ENCODE data around the gene SYT9. TPM values are rescaled to one million over a fixed set of nuclear protein-coding genes. Genes with fewer than 3 reads are reported as not detected.

SYT9 gene
- total and polyA plus RNA-seq, 2 donors (not counting 3 experiments of a cell fraction or from before 2014, with no cell fraction given) = 0.23 TPM; not detected in 1

GRCh38 chr11:7353100-7353499 lies 101.4 kb downstream of the SYT9 start:
- ChIA-PET CTCF (interaction anchor here (0.7 to 2.4 kb wide), 19 partner anchors 11 to 541 kb away, joined by 3 to 43 read pairs (median 3); no protein-coding TSS in a partner anchor), POLR2A (no interaction called here)
- Histone ChIP-seq H3K79me2 (ENCODE audit: control insufficient read depth, insufficient read depth, low read length) (no peaks in the 10 kb centered on the region), H3K4me1 (ENCODE audit: control insufficient read depth, extremely low read depth, insufficient read depth, low read length) (no peaks in the 10 kb centered on the region), H3K9ac (replicated peaks; ENCODE audit: extremely low read depth, insufficient read depth, low read length) (no peak overlapping the region), H3K9me1 (replicated peaks; ENCODE audit: control insufficient read depth, extremely low read depth, insufficient read depth, low read length) (no peaks in the 10 kb centered on the region), H3K36me3 (ENCODE audit: control insufficient read depth in 2 of 2, extremely low read depth in 1 of 2, insufficient read depth in 2 of 2, low read length in 2 of 2) (no peaks in the 10 kb centered on the region), H4K20me1 (replicated peaks; ENCODE audit: control insufficient read depth, extremely low read depth, insufficient read depth, low read length) (no peaks in the 10 kb centered on the region), H2AFZ (ENCODE audit: low read depth, low read length) (no peak overlapping the region), H3K4me2 (ENCODE audit: insufficient read depth, low read length) (no peak overlapping the region), H3K27ac (ENCODE audit: insufficient read depth, low read depth, low read length) (no peak overlapping the region), H3K27me3 (ENCODE audit: control insufficient read depth in 2 of 2, insufficient read depth in 2 of 2, low read length in 2 of 2) (peaks cover 0 to 5% of the 10 kb centered on the region in 2 experiments), H3K9me3 (replicated peaks; ENCODE audit: control insufficient read depth, insufficient read depth, low read length) (no peaks in the 10 kb centered on the region), H3K4me3 (replicated peaks in 1 of 3; ENCODE audit: insufficient read depth in 1 of 3, low read depth in 1 of 3, low read length in 3 of 3) (no peak overlapping the region)
- no TSS peak for BruUV-seq (replicated peaks)
- TF ChIP-seq CTCF (IDR thresholded peaks at IDR 0.05; ENCODE audit: extremely low read depth in 1 of 2, insufficient read depth in 1 of 2, low read depth in 1 of 2, low read length in 2 of 2) (peak; percentile 21 to 37), FOS (IDR thresholded peaks at IDR 0.05; ENCODE audit: borderline replicate concordance, insufficient read depth, low read length) (no peak)
- no peak for FAIRE-seq
- DNase-seq (ENCODE audit: low read depth, low spot score) = peak; percentile 24
- dilution Hi-C loops (cut with MboI; ENCODE audit: extremely low pct_ligation_motif_present, low sequenced_read_pairs) = no loop called here
- intact Hi-C loops (cut with micrococcal nuclease) = loop anchor here (1.0 to 5.0 kb wide), 6 partner anchors 89 to 614 kb away; partner anchors contain the start of gene NLRP10

GRCh38 chr11:7364660-7365059 lies 113.0 kb downstream of the SYT9 start:
- POLR2A ChIA-PET = no interaction called here
- H2AFZ ChIP-seq (ENCODE audit: low read depth, low read length) = no peak overlapping the region
- intact Hi-C loops (cut with micrococcal nuclease) (no loop called here), dilution Hi-C loops (cut with MboI; ENCODE audit: extremely low pct_ligation_motif_present, low sequenced_read_pairs) (no loop called here)
- TF ChIP-seq FOS (IDR thresholded peaks at IDR 0.05; ENCODE audit: borderline replicate concordance, insufficient read depth, low read length) (no peak), EZH2 (IDR thresholded peaks at IDR 0.05; ENCODE audit: borderline replicate concordance, low read depth, low read length, severe bottlenecking) (no peak), MYC (IDR thresholded peaks at IDR 0.05; ENCODE audit: low read depth, low read length) (no peak), POLR2A (IDR thresholded peaks at IDR 0.05; ENCODE audit: low read depth, low read length) (no peak), GATA2 (IDR thresholded peaks at IDR 0.05; ENCODE audit: insufficient read depth, insufficient read length, low read depth, low read length) (no peak), JUN (IDR thresholded peaks at IDR 0.05; ENCODE audit: borderline replicate concordance, insufficient read depth, insufficient read length, low read depth) (no peak), POLR2AphosphoS5 (IDR thresholded peaks at IDR 0.05; ENCODE audit: insufficient read depth, low read depth, low read length) (no peak), MAX (IDR thresholded peaks at IDR 0.05; ENCODE audit: insufficient read depth, insufficient read length) (no peak), CTCF (IDR thresholded peaks at IDR 0.05; ENCODE audit: extremely low read depth in 1 of 2, insufficient read depth in 1 of 2, low read depth in 1 of 2, low read length in 2 of 2) (no peak)
- H3K4me3 ChIP-seq (replicated peaks in 1 of 3; ENCODE audit: insufficient read depth in 1 of 3, low read depth in 1 of 3, low read length in 3 of 3) = no peak overlapping the region
- CTCF ChIA-PET = interaction anchor here (1.5 kb wide), 1 partner anchor 11 kb away, joined by 4 read pairs; no protein-coding TSS in a partner anchor
- BruUV-seq (replicated peaks) = no TSS peak
- DNase-seq (ENCODE audit: low read depth, low spot score) (no peak), FAIRE-seq (no peak)
- H3K79me2 ChIP-seq (ENCODE audit: control insufficient read depth, insufficient read depth, low read length) = no peaks in the 10 kb centered on the region
- no peak overlapping the region for H3K27ac ChIP-seq (ENCODE audit: insufficient read depth, low read depth, low read length)
- no peaks in the 10 kb centered on the region for H3K9me1 ChIP-seq (replicated peaks; ENCODE audit: control insufficient read depth, extremely low read depth, insufficient read depth, low read length)
- H4K20me1 ChIP-seq (replicated peaks; ENCODE audit: control insufficient read depth, extremely low read depth, insufficient read depth, low read length) = no peaks in the 10 kb centered on the region
- H3K36me3 ChIP-seq (ENCODE audit: control insufficient read depth in 2 of 2, extremely low read depth in 1 of 2, insufficient read depth in 2 of 2, low read length in 2 of 2) = no peaks in the 10 kb centered on the region
- no peaks in the 10 kb centered on the region for H3K4me1 ChIP-seq (ENCODE audit: control insufficient read depth, extremely low read depth, insufficient read depth, low read length)
- no peak overlapping the region for H3K4me2 ChIP-seq (ENCODE audit: insufficient read depth, low read length)
- H3K27me3 ChIP-seq (ENCODE audit: control insufficient read depth in 2 of 2, insufficient read depth in 2 of 2, low read length in 2 of 2) = no peaks in the 10 kb centered on the region
- no peaks in the 10 kb centered on the region for H3K9me3 ChIP-seq (replicated peaks; ENCODE audit: control insufficient read depth, insufficient read depth, low read length)
- H3K9ac ChIP-seq (replicated peaks; ENCODE audit: extremely low read depth, insufficient read depth, low read length) = no peak overlapping the region

Data from endothelial cell of umbilical vein (primary cell).